Measurements from ENCODE around the gene NR2F1-AS1. TPM values are rescaled to one million over a fixed set of nuclear protein-coding genes. Genes with fewer than 3 reads are reported as not detected.

The NR2F1-AS1 gene
- total RNA-seq, 4 donors from 2014 or later, result 0.13 to 0.85 TPM; not detected in 2

- no peak overlapping the region for H3K4me3 ChIP-seq
- H3K27ac ChIP-seq, result no peak overlapping the region
- no peaks in the 10 kb centered on the region for H3K27me3 ChIP-seq
- no peaks in the 10 kb centered on the region for H3K4me1 ChIP-seq
- H3K36me3 ChIP-seq, result no peaks in the 10 kb centered on the region
- ATAC-seq (no peak), DNase-seq (no peak)
- no peak for TF ChIP-seq POLR2A (IDR thresholded peaks at IDR 0.05)
- TF ChIP-seq, protein P1, sequence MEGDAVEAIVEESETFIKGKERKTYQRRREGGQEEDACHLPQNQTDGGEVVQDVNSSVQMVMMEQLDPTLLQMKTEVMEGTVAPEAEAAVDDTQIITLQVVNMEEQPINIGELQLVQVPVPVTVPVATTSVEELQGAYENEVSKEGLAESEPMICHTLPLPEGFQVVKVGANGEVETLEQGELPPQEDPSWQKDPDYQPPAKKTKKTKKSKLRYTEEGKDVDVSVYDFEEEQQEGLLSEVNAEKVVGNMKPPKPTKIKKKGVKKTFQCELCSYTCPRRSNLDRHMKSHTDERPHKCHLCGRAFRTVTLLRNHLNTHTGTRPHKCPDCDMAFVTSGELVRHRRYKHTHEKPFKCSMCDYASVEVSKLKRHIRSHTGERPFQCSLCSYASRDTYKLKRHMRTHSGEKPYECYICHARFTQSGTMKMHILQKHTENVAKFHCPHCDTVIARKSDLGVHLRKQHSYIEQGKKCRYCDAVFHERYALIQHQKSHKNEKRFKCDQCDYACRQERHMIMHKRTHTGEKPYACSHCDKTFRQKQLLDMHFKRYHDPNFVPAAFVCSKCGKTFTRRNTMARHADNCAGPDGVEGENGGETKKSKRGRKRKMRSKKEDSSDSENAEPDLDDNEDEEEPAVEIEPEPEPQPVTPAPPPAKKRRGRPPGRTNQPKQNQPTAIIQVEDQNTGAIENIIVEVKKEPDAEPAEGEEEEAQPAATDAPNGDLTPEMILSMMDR (IDR thresholded peaks at IDR 0.05 in 4 of 5, conservative IDR thresholded peaks at IDR 0.05 in 1 of 5), result no peak
- no peaks in the 10 kb centered on the region for H3K9me3 ChIP-seq
- in situ Hi-C loops (cut with MboI; ENCODE audit: low sequenced_read_pairs in 4 of 4), result no loop called here
- intact Hi-C loops (cut with DNase I; ENCODE audit: low total_unique reads), result no loop called here
Observed at GRCh38 chr5:93407454-93407853, 173.6 kb downstream of the NR2F1-AS1 start.

DNA sequence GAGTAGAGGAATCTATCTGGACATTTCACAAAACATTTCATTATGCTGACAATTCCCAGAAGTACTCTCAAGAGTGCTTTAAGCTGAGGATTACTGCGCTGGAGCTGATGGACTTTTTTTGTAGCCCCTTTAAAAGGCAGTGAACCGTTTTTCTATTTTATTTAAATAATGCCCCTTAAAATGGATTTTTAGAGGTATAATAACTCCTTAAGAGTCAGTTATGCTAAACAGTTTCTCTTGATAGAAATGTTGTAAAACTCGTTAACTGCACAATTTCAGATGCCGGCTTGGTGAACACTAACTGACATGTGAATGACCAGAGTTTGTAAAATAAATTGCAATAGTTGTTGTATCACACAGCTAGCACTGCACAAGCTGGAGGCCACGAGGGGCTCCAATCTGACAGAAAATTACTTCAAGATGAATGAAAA is 174.0 kb downstream of the NR2F1-AS1 start:
- intact Hi-C loops (cut with DNase I; ENCODE audit: low total_unique reads), result no loop called here
- H3K4me3 ChIP-seq, result no peak overlapping the region
- H3K9me3 ChIP-seq, result no peaks in the 10 kb centered on the region
- H3K27ac ChIP-seq, result no peak overlapping the region
- in situ Hi-C loops (cut with MboI; ENCODE audit: low sequenced_read_pairs in 4 of 4), result no loop called here
- no peaks in the 10 kb centered on the region for H3K36me3 ChIP-seq
- no peaks in the 10 kb centered on the region for H3K4me1 ChIP-seq
- ATAC-seq (no peak), DNase-seq (no peak)
- TF ChIP-seq, protein P1 (IDR thresholded peaks at IDR 0.05 in 4 of 5, conservative IDR thresholded peaks at IDR 0.05 in 1 of 5), result no peak
- no peak for TF ChIP-seq POLR2A (IDR thresholded peaks at IDR 0.05)
- no peaks in the 10 kb centered on the region for H3K27me3 ChIP-seq

GRCh38 chr5:93404246-93404645 is 176.8 kb downstream of the NR2F1-AS1 start:
- H3K27me3 ChIP-seq, result peaks cover 0 to 2% (median 0%) of the 10 kb centered on the region in 3 donors
- H3K4me1 ChIP-seq, result no peaks in the 10 kb centered on the region
- ATAC-seq (no peak), DNase-seq (no peak)
- no peaks in the 10 kb centered on the region for H3K36me3 ChIP-seq
- intact Hi-C loops (cut with DNase I; ENCODE audit: low total_unique reads) (no loop called here), in situ Hi-C loops (cut with MboI; ENCODE audit: low sequenced_read_pairs in 4 of 4) (no loop called here)
- H3K27ac ChIP-seq, result no peak overlapping the region
- H3K9me3 ChIP-seq, result no peaks in the 10 kb centered on the region
- H3K4me3 ChIP-seq, result no peak overlapping the region
- TF ChIP-seq POLR2A (IDR thresholded peaks at IDR 0.05), result no peak
- TF ChIP-seq, protein P1 (IDR thresholded peaks at IDR 0.05 in 4 of 5, conservative IDR thresholded peaks at IDR 0.05 in 1 of 5), result no peak

DNA sequence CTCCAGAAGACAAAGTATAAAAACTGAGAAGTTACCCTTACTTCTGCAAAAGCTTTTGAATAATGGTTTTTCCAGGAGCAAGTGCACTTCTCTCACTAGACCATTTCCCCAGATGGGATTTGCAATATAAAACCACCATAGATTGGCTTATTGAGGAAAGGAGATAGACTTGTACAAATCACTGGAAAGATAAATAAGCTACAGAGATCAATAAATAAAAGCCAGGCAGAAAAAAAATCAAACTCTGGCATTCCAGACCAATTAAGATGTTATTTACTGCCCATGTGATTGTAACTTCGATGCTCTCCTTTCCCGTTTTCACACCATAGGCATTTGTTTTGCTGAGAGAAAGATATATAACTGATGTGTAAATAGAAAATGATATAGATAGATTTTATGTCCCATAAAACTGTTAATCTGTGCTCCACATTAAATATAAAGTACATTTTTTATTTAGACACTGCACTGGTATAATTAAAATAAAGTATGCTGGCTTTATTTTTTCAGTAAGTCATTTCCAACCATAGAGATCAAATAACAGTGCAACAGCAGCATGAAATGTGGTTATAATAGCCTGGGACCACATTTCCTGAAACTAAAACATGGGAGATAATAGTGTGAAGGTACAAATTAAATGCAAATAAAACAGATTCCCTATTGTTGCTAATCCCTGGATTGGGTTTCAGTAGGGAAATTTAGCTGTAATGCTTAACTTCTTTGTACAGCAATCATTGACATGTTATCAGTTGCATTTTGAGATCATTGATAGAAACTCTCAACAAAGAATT is 177.7 kb downstream of the NR2F1-AS1 start:
- intact Hi-C loops (cut with DNase I; ENCODE audit: low total_unique reads) (no loop called here), in situ Hi-C loops (cut with MboI; ENCODE audit: low sequenced_read_pairs in 4 of 4) (no loop called here)
- Histone ChIP-seq H3K27me3 (peaks cover 0 to 2% (median 0%) of the 10 kb centered on the region in 3 donors), H3K9me3 (no peaks in the 10 kb centered on the region), H3K4me3 (no peak overlapping the region), H3K36me3 (no peaks in the 10 kb centered on the region), H3K4me1 (no peaks in the 10 kb centered on the region), H3K27ac (no peak overlapping the region)
- DNase-seq (no peak), ATAC-seq (no peak)
- no peak for TF ChIP-seq POLR2A (IDR thresholded peaks at IDR 0.05)
- TF ChIP-seq, protein P1 (IDR thresholded peaks at IDR 0.05 in 4 of 5, conservative IDR thresholded peaks at IDR 0.05 in 1 of 5), result no peak

Measured in gastrocnemius medialis (tissue), 4 donors.